Stomach (tissue), 4 donors: ENCODE measurements around the gene GKN1.

Source experiments
- CTCF ChIP-seq, 7 experiments: fragments of 450-650 bp in 4 of 7; fragments of 200-600 bp in 3 of 7; sonication (generic) in 3 of 7; IDR thresholded peaks; one replicate each; pipeline ENCODE4 v1.5.1; 2016 to 2019; ENCODE audit warnings: antibody characterized with exemption in 7 of 7, control low read depth in 2 of 7, mild to moderate bottlenecking in 1 of 7
- EP300 ChIP-seq: sonication (generic); formaldehyde crosslinking; IDR thresholded peaks from one replicate; pipeline ENCODE4 v1.6.1; 2017; ENCODE audit warnings: antibody characterized with exemption
- POLR2A ChIP-seq, 4 donors: fragments of 450-650 bp; IDR thresholded peaks; one replicate each; pipeline ENCODE4 v1.6.1; 2016; ENCODE audit warnings: antibody characterized with exemption in 4 of 4, control low read depth in 2 of 4, mild to moderate bottlenecking in 1 of 4, moderate library complexity in 1 of 4
- POLR2AphosphoS5 ChIP-seq, 3 donors: sonication (generic); formaldehyde crosslinking; IDR thresholded peaks; one replicate each; pipeline ENCODE4 v1.6.1; 2016; ENCODE audit warnings: antibody characterized with exemption in 3 of 3

DNA sequence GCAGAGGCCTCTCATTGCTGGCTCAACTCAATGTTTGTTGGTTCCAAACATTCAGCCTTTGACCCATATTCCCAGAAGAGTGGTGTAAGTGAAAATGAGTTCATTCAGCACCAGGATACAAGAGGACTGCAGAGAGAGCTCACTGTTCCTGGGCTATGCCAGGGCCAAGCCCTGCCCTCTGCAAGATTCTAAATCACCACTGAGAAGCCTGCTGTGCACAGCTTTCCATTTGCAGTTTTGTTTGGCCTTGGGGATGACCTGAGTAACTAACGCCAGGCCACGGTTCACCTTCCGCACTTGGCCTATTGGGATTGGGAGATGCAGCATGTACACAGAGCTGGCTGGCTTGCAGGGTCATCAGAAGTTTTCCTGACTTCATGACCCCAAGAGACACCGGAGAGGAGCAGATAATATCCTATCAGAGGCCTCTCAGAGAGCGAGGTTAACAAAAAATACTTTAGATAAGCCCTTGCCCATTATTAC, 12.6 kb downstream of the GKN1 start:
- no peak for TF ChIP-seq CTCF (IDR thresholded peaks at IDR 0.05)
- TF ChIP-seq POLR2AphosphoS5 (IDR thresholded peaks at IDR 0.05), result no peak
- TF ChIP-seq EP300, result no peak
- no peak for TF ChIP-seq POLR2A (IDR thresholded peaks at IDR 0.05)
